ENCODE results near the gene GTF2B. TPM values are rescaled to one million over a fixed set of nuclear protein-coding genes. Genes with fewer than 3 reads are reported as not detected.
"Not testable (repeated sequence)": the region's sequence is repeated elsewhere in the genome, so short reads cannot be mapped to it uniquely, and the experiment has no call there.

GTF2B gene
- total RNA-seq, 6 donors from 2014 or later, result 6.3 to 37.3 (median 24.4) TPM

GRCh38 chr1:88923224-88923623, 31.9 kb upstream of the GTF2B start:
- WGBS, 2 donors, result 90 to 96% methylated on average over 2 of the region's 2 CpGs
- Histone ChIP-seq H3K9me3 (peaks cover 0 to 6% (median 1%) of the 10 kb centered on the region in 4 donors), H3K4me3 (no peak overlapping the region), H3K27me3 (no peaks in the 10 kb centered on the region), H3K4me1 (no peaks in the 10 kb centered on the region), H3K36me3 (peaks cover 0 to 58% (median 41%) of the 10 kb centered on the region in 4 donors), H3K27ac (no peak overlapping the region)
- TF ChIP-seq CTCF (IDR thresholded peaks at IDR 0.05) (no peak), POLR2A (IDR thresholded peaks at IDR 0.05) (no peak), EP300 (IDR thresholded peaks at IDR 0.05) (no peak), POLR2AphosphoS5 (IDR thresholded peaks at IDR 0.05) (no peak)
- DNase-seq, result no peak
- ATAC-seq (ENCODE audit: low FRiP score in 2 of 2), result no peak

DNA sequence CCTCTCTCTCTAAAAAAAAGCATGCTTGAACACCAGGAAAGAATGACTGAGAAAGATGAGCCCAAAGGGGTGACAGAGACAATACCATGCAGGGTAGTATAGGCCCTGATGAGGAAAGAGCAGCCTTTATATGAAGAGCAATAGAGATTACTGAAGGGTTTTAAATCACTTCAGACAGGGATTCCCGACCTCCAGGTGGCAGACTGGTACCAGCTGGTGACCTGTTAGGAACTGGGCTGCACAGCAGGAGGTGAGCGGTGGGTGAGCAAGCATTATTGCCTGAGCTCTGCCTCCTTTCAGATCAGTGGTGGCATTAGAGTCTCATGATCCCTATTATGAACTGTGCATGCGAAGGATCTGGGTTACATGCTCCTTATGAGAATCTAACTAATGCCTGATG, 30.8 kb upstream of the GTF2B start:
- Histone ChIP-seq H3K27me3 (no peaks in the 10 kb centered on the region), H3K4me3 (no peak overlapping the region), H3K36me3 (peaks cover 0 to 54% (median 41%) of the 10 kb centered on the region in 4 donors), H3K9me3 (peaks cover 5 to 15% (median 11%) of the 10 kb centered on the region in 4 donors), H3K4me1 (no peaks in the 10 kb centered on the region), H3K27ac (no peak overlapping the region)
- ATAC-seq (ENCODE audit: low FRiP score in 2 of 2) (no peak), DNase-seq (no peak)
- 80 to 90% methylated on average over 2 to 3 of the region's 3 CpGs for WGBS, 2 donors
- no peak for TF ChIP-seq POLR2AphosphoS5 (IDR thresholded peaks at IDR 0.05)
- no peak for TF ChIP-seq EP300 (IDR thresholded peaks at IDR 0.05)
- TF ChIP-seq CTCF (IDR thresholded peaks at IDR 0.05), result no peak
- TF ChIP-seq POLR2A (IDR thresholded peaks at IDR 0.05), result no peak

DNA sequence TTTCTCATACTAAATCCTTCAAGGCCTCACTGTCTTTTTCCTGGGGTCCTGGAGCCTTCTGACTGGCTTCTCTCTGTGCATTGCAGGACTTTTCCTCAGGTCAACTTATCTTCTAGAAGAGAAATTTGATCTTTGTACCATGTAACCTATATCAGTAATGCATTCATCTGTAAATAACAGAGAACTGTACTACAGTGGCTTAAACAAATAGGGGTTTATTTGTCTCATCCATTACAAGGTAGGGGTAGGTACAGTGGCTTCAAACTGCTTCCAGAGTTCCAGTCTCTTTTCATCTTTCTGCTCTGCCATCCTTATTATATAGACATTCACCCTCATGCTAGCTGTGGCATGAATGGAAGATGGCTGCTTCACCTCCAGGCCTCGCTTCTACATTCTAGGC, 29.5 kb upstream of the GTF2B start:
- Histone ChIP-seq H3K4me1 (no peaks in the 10 kb centered on the region), H3K4me3 (no peak overlapping the region), H3K27ac (no peak overlapping the region), H3K36me3 (peaks cover 0 to 50% (median 39%) of the 10 kb centered on the region in 4 donors), H3K9me3 (peaks cover 8 to 19% (median 15%) of the 10 kb centered on the region in 4 donors), H3K27me3 (no peaks in the 10 kb centered on the region)
- TF ChIP-seq CTCF (IDR thresholded peaks at IDR 0.05), result no peak
- no peak for TF ChIP-seq POLR2A (IDR thresholded peaks at IDR 0.05)
- TF ChIP-seq POLR2AphosphoS5 (IDR thresholded peaks at IDR 0.05), result no peak
- WGBS, 2 donors, result 100% methylated on average over 1 of the region's 1 CpG
- ATAC-seq (ENCODE audit: low FRiP score in 2 of 2) (no peak), DNase-seq (no peak)

DNA sequence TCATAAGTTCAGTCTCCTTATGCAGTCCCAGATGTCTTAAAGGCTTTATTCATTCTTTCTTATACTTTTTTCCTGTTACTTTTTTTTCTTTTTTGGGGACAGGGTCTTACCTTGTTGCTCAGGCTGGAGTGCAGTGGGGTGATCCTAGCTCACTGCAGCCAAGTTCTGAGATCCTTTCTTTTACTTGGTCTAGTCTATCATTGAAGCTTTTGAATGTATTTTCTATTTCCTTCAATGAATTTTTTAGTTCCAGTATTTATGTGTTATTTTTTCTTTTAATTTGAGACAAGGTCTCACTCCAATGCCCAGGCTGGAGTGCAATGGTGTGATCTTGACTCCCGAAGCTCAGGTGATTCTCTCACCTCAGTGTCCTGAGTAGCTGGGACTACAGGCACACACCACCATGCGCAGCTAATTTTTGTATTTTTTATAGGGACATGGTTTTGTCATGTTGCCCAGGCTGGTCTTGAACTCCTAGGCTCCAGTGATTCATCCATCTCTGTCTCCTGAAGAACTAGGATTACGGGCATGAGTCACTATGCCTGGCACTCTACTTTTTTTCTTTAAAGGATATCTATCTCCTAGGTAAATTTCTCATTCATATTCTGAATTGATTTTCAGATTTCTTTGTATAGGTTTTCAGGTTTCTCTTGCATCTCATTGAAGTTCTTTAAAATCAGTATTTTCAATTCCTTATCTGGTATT, 26.1 kb upstream of the GTF2B start:
- H3K4me1 ChIP-seq, result no peaks in the 10 kb centered on the region
- peaks cover 0 to 30% (median 21%) of the 10 kb centered on the region in 4 donors for H3K36me3 ChIP-seq
- peaks cover 8 to 19% (median 15%) of the 10 kb centered on the region in 4 donors for H3K9me3 ChIP-seq
- ATAC-seq (ENCODE audit: low FRiP score in 2 of 2) (no peak), DNase-seq (no peak)
- WGBS, 2 donors, result 99 to 100% methylated on average over 3 of the region's 3 CpGs
- no peak overlapping the region for H3K27ac ChIP-seq
- no peak for TF ChIP-seq POLR2A (IDR thresholded peaks at IDR 0.05)
- no peak overlapping the region for H3K4me3 ChIP-seq
- no peaks in the 10 kb centered on the region for H3K27me3 ChIP-seq

DNA sequence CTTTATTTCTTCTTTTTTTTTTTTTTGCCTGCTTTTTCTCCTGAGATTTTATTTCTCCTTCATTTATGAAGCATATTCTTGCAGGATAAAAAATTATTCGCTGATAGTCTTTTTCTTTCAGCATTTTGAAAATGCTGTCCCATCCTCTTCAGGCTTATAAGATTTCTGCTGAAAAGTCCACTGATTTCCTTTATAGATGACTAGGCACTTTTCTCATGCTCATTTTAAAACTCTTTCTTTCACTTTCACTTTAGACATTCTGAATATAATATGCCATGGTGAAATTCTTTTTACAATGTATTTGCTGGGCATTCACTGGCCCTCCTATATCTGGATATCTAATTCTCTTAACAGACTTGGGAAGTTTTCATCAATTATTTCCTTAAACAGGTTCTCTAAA, 25.5 kb upstream of the GTF2B start:
- TF ChIP-seq CTCF (IDR thresholded peaks at IDR 0.05), result no peak
- no peak for TF ChIP-seq POLR2AphosphoS5 (IDR thresholded peaks at IDR 0.05)
- TF ChIP-seq POLR2A (IDR thresholded peaks at IDR 0.05), result no peak
- no peak for TF ChIP-seq EP300 (IDR thresholded peaks at IDR 0.05)
- no peak for ATAC-seq (ENCODE audit: low FRiP score in 2 of 2)
- H3K4me1 ChIP-seq, result no peaks in the 10 kb centered on the region
- H3K27ac ChIP-seq, result no peak overlapping the region
- peaks cover 8 to 19% (median 15%) of the 10 kb centered on the region in 4 donors for H3K9me3 ChIP-seq
- H3K36me3 ChIP-seq, result peaks cover 0 to 28% (median 18%) of the 10 kb centered on the region in 4 donors
- no peak overlapping the region for H3K4me3 ChIP-seq
- H3K27me3 ChIP-seq, result no peaks in the 10 kb centered on the region
- no peak for DNase-seq
- 42 to 48% methylated on average over 1 of the region's 1 CpG for WGBS, 2 donors

DNA sequence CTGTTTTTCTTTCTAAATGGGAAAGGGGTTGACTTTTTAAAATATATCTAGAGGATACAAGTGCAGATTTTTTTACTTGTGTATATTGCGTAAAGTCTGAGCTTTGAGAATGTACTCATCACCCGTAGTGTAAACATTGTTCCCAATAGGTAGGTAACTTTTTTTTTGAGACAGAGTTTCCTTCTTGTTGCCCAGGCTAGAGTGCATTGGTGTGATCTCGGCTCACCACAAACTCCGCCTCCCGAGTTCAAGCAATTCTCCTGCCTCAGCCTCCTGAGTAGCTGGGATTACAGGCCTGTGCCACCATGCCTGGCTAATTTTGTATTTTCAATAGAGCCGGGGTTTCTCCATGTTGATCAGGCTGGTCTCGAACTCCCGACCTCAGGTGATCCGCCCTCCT, 20.4 kb upstream of the GTF2B start:
- H3K36me3 ChIP-seq; DNase-seq; H3K9me3 ChIP-seq; ATAC-seq (ENCODE audit: low FRiP score in 2 of 2); H3K4me1 ChIP-seq; H3K27me3 ChIP-seq; H3K4me3 ChIP-seq; H3K27ac ChIP-seq: not testable (repeated sequence)
- 79 to 86% methylated on average over 9 of the region's 9 CpGs for WGBS, 2 donors
